Psoas muscle (tissue), 8 donors: ENCODE data around the gene CAMK1D. TPM values are rescaled to one million over a fixed set of nuclear protein-coding genes. Genes with fewer than 3 reads are reported as not detected.

Experiments used
- ATAC-seq, 4 donors: fragments of 200-7000 bp; cut with Tn5 transposase; one replicate each; pipeline ENCODE4 v1.9.1; 2020; ENCODE audit warnings: moderate library complexity in 3 of 4, mild to moderate bottlenecking in 2 of 4
- DNase-seq, 2 donors: peaks; one replicate each; pipeline ENCODE4 v3.0.0-alpha.2; 2020
- H3K27ac ChIP-seq: fragments of 200-600 bp; one replicate; pipeline ENCODE4 v1.8.0; 2022
- H3K27me3 ChIP-seq, 3 donors: fragments of 200-600 bp in 1 of 3; one replicate each; pipeline versions ENCODE4 v1.6.1 to v1.8.0; 2013 to 2022; ENCODE audit warnings: low read length in 2 of 3, mild to moderate bottlenecking in 2 of 3, moderate library complexity in 1 of 3; ENCODE audit not compliant: insufficient read depth in 3 of 3
- H3K36me3 ChIP-seq, 2 donors: fragments of 200-600 bp in 1 of 2; one replicate each; pipeline versions ENCODE4 v1.6.1 to v1.8.0; 2013 to 2022; ENCODE audit warnings: low read depth in 1 of 2, mild to moderate bottlenecking in 1 of 2, moderate library complexity in 1 of 2; ENCODE audit not compliant: insufficient read depth in 1 of 2
- H3K4me1 ChIP-seq: fragments of 200-600 bp; one replicate; pipeline ENCODE4 v1.8.0; 2022
- H3K4me3 ChIP-seq: fragments of 200-600 bp; one replicate; pipeline ENCODE4 v1.8.0; 2022; ENCODE audit warnings: mild to moderate bottlenecking
- H3K9me3 ChIP-seq: fragments of 200-600 bp; one replicate; pipeline ENCODE4 v1.8.0; 2022
- WGBS, 3 donors: extraction: QIAGEN DNeasy Blood & Tissue Kit; methylation state at CpG; one replicate each; pipeline versions ENCODE4 v1.1.6 to v1.1.7; 2013; 5-methylcytosine and 5-hydroxymethylcytosine counted together
- intact Hi-C, 2 donors: fragments of 100-400 bp; cut with DNase I; formaldehyde crosslinking; loops; one replicate each; pipeline versions ENCODE4 v1.11.0 to v1.14.2; 2022
- polyA plus RNA-seq, 3 donors: library from polyadenylated mRNA; stranded (reverse); fragments of 200-250 nt; gene quantifications; one replicate each; pipeline ENCODE4 v1.2.3, GENCODE V29; 2013
- total RNA-seq, 4 donors: library from RNA; stranded (reverse); fragmentation: NEBNext Ultra II Directional in 2 of 4; extraction: Animal tissue kit (Norgen Biotek cat#: 25700) in 2 of 4; gene quantifications; one replicate each; pipeline versions ENCODE4 v1.2.1 to v1.2.4, GENCODE V29; 2021 to 2023
- TF ChIP-seq, protein P1 (sequence below): fragments of 200-600 bp; IDR thresholded peaks from one replicate; pipeline ENCODE4 v1.8.0; 2022; ENCODE audit warnings: antibody characterized with exemption
- donor health status: healthy with polysubstance abuse.
- donor health status: DM: no; HTN: no; CAD: no; lungs with moderate emphysema.
- donor health status: Bipolar disorder and iron deficiency.
- donor health status: healthy.
- donor health status: DM: yes; HTN: yes; CAD: no.
- donor health status: DM: no; HTN: no; CAD: no.
- donor health status: DM: no; HTN: no; CAD: no.
- donor health status: DM: yes; HTN: yes; CAD: no.

Gene CAMK1D
- total and polyA plus RNA-seq, 7 donors, result 0.39 to 1.8 (median 0.53) TPM

- Histone ChIP-seq H3K4me1 (no peaks in the 10 kb centered on the region), H3K4me3 (no peak overlapping the region), H3K27ac (no peak overlapping the region), H3K27me3 (no peaks in the 10 kb centered on the region), H3K9me3 (no peaks in the 10 kb centered on the region), H3K36me3 (no peaks in the 10 kb centered on the region)
- 76 to 84% (median 79%) methylated on average over 7 of the region's 7 CpGs for WGBS, 3 donors
- TF ChIP-seq, protein P1, sequence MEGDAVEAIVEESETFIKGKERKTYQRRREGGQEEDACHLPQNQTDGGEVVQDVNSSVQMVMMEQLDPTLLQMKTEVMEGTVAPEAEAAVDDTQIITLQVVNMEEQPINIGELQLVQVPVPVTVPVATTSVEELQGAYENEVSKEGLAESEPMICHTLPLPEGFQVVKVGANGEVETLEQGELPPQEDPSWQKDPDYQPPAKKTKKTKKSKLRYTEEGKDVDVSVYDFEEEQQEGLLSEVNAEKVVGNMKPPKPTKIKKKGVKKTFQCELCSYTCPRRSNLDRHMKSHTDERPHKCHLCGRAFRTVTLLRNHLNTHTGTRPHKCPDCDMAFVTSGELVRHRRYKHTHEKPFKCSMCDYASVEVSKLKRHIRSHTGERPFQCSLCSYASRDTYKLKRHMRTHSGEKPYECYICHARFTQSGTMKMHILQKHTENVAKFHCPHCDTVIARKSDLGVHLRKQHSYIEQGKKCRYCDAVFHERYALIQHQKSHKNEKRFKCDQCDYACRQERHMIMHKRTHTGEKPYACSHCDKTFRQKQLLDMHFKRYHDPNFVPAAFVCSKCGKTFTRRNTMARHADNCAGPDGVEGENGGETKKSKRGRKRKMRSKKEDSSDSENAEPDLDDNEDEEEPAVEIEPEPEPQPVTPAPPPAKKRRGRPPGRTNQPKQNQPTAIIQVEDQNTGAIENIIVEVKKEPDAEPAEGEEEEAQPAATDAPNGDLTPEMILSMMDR, result no peak
- DNase-seq (no peak), ATAC-seq (no peak)
- intact Hi-C loops, result no loop called here
Measured at GRCh38 chr10:12340371-12340770, 9.0 kb upstream of the CAMK1D start.

GRCh38 chr10:12340937-12341336 lies 8.4 kb upstream of the CAMK1D start:
- TF ChIP-seq, protein P1, result no peak
- no peak overlapping the region for H3K27ac ChIP-seq
- H3K4me1 ChIP-seq, result no peaks in the 10 kb centered on the region
- intact Hi-C loops, result no loop called here
- ATAC-seq, result no peak
- no peak overlapping the region for H3K4me3 ChIP-seq
- H3K9me3 ChIP-seq, result no peaks in the 10 kb centered on the region
- no peaks in the 10 kb centered on the region for H3K36me3 ChIP-seq
- H3K27me3 ChIP-seq, result no peaks in the 10 kb centered on the region
- WGBS, 3 donors, result 68 to 76% (median 74%) methylated on average over 6 of the region's 6 CpGs
- no peak for DNase-seq

DNA sequence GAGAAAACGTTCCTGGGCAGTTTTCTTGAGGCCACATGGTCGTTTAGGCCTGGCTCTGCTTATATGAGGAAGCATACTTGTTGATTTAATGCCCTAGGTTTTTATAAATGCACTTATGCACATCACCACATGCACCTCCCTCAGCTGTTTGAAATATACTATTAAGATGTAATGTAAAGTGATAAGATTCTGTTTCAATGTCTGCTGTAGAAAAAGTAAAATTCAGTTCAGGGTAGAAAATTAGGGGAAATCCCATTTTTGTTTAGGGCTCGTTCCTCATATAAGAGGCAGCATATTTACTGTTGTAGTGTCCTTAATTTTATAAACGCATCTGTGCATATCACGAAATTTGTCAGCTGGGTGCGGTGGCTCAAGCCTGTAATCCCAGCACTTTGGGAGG lies 7.8 kb upstream of the CAMK1D start:
- Histone ChIP-seq H3K36me3 (no peaks in the 10 kb centered on the region), H3K9me3 (no peaks in the 10 kb centered on the region), H3K4me3 (no peak overlapping the region), H3K4me1 (no peaks in the 10 kb centered on the region), H3K27ac (no peak overlapping the region), H3K27me3 (peaks cover 0 to 2% (median 0%) of the 10 kb centered on the region in 3 donors)
- DNase-seq, result no peak
- ATAC-seq, result no peak
- TF ChIP-seq, protein P1, result no peak
- WGBS, 3 donors, result 71 to 78% (median 74%) methylated on average over 6 of the region's 6 CpGs
- intact Hi-C loops, result no loop called here

DNA sequence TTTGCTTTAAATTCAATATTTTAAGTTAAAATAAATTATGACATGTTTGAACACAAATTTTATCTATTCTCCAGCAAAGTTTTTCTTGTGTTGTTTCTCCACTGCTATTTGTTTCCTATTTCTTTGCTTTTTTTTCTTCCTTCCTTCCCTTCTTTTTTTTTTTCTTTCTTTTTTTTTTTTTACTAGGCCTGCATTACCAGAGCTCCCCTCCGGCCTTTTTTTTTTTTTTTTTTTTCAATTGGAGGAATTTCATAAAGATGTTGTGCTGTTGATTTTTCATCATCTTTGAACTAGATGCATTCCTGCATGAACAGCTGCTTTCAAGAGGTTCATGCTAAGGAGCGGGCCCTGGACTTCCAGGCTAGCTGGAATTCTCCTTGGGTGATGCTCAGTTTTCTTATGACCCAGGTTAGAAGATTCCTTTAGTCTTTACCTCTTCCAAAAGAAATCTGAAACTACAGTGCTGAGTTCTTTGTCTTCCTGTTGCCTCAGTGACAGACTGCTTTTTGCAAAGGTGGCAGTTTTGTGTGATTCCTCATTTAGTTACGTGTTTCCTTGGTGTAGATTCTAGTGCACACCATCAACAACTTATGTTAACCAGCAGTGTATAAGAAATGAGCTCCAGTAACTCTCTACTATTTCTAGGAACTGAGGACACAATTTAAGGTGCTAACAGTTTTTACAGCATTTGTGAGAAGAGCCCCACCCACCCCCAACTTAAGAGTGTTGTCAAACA lies 4.8 kb upstream of the CAMK1D start:
- TF ChIP-seq, protein P1, result no peak
- Histone ChIP-seq H3K9me3 (no peaks in the 10 kb centered on the region), H3K36me3 (no peaks in the 10 kb centered on the region), H3K4me3 (no peak overlapping the region), H3K27ac (no peak overlapping the region), H3K27me3 (peaks cover 0 to 9% (median 4%) of the 10 kb centered on the region in 3 donors), H3K4me1 (no peaks in the 10 kb centered on the region)
- intact Hi-C loops, result no loop called here
- DNase-seq (no peak), ATAC-seq (no peak)
- WGBS, 3 donors, result 70 to 91% (median 70%) methylated on average over 2 to 3 of the region's 3 CpGs

- Histone ChIP-seq H3K27me3 (peaks cover 0 to 19% (median 8%) of the 10 kb centered on the region in 3 donors), H3K27ac (no peak overlapping the region), H3K4me3 (no peak overlapping the region), H3K9me3 (no peaks in the 10 kb centered on the region), H3K36me3 (no peaks in the 10 kb centered on the region), H3K4me1 (peaks cover 10% of the 10 kb centered on the region)
- intact Hi-C loops, result no loop called here
- no peak for ATAC-seq
- no peak for DNase-seq
- TF ChIP-seq, protein P1, result no peak
- WGBS, 3 donors, result 76 to 88% (median 82%) methylated on average over 10 of the region's 10 CpGs
Measured at GRCh38 chr10:12346707-12347106, 2.6 kb upstream of the CAMK1D start.
